NCI-H460 (cell line): Measurements from ENCODE around the gene SNX22. TPM values are rescaled to one million over a fixed set of nuclear protein-coding genes. Genes with fewer than 3 reads are reported as not detected.

ENCODE experiments used
- DNase-seq: peaks from one replicate; pipeline ENCODE4 v3.0.0-alpha.2; 2016; ENCODE audit warnings: low read depth; ENCODE audit errors: extremely low read depth
- small RNA-seq, 2 experiments: library from RNA; depleted of rRNA; stranded (forward); fragments of <200 nt; gene quantifications; one replicate each; pipeline ENCODE3, GENCODE V24; 2014
- total RNA-seq: library from RNA; depleted of rRNA; stranded (reverse); fragments of >200 nt; shearing (Covaris generic); gene quantifications from 2 replicates; pipeline ENCODE4 v1.2.3, GENCODE V29; 2014; rRNA removed

SNX22 gene
- total RNA-seq, 1 experiment from 2014 or later, result 0.42 TPM

DNA sequence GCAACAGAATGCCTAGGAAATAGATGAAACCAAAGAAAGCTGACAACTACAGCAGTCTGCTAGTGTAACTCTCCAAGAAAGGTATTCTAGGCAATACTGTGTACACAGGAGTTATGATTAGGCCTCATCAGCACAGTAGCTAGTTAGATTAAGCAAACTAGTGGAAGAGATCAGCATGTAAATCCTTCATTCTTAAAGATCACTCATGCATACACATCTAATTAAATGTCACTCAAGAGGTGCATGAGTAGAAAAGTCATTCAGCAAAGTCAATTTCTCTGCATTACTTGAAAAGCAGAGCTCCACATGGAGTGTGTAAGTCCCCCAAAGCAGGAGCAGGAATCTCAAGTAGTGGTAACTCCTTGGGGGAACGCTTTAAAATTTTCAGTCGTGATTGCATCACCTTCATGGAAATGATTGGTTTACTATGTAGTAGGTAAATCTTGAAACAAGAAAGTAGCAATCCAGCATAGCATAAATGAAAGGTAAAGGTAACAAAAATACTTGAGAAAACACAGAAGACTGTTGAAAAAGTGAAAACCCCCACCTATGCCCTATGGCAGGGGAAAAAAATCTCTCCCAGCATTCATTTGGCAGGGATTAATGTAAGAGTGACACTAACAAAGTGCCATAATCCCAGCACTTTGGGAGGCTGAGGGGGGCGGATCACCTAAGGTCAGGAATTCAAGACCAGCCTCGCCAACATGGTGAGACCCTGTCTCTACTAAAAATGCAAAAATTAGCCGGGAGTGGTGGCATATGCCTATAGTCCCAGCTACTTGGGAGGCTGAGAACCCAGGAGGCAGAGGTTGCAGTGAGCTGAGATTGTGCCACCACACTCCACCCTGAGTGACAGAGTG, 40.7 kb downstream of the SNX22 start:
- no peak for DNase-seq

DNA sequence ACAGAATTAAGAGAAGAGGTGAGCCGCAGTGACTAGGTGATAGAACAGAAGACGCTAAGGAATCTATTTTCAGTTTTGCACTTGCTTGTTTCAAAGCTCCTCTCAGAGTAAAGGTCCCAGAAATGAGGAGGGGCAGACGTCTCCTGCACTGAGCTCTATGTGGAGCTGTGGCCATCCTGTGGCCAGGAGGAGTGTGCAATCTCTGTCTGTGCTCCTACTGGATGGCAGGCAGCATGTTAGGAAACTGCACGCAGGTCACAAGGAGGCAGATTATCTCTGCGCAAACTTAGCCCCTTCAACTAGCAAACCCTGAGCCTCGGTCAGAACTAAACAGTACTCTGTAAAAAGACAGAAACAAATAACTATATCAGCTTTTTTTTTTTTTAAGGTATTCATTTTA, 42.4 kb downstream of the SNX22 start:
- DNase-seq, result no peak

DNA sequence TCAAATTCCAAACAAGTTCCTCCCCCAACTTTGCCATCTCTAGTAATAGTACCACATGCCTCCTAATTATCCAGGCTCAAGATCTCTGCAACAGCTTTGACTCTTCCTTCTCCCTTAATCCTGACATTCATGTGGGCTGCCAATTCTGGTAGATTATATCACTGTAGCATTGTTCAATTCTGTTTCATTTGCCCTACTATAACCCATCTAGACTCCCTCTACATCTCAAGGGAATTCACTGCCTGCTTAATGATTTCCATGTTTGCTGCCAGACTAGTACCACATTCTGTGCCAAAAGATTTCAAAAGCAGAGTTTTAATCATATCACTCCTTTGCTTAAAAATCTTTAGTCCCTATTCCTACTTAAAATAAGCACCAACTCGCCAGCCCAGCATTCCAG, 45.9 kb downstream of the SNX22 start:
- DNase-seq, result no peak

DNA sequence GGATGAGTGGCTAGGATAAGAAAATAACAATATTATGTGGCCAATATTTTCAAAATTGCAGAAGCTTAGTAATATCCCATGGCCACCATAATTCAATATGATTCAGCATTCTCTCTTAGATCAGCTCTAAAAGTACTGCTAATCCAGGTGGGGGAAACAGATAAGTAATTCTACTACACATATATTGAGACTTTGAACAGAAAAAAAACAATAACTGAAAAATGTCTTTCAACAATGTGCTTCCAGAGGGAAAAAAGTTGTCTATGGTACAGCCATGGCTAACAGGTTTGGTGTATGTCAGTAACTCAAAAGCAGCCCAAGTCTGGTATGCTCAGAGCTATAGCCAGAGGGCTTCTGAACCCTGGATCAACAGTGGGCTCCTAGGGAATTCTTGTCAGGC, 53.7 kb downstream of the SNX22 start:
- DNase-seq, result no peak

Small RNA genes within 50 kb of the gene (small RNA-seq; reads per million reads assigned to genes)
- 0 reads per million in 2 experiments for gene RF00019

Other genes starting within 250 kb of the SNX22 start
- gene DAPK2, start 105.2 kb upstream of the SNX22 start, total RNA-seq, result 0.47 and 0.49 TPM in 2 replicates
- 126 and 150 TPM in 2 replicates for gene CIAO2A, start 57.9 kb upstream of the SNX22 start, total RNA-seq
- gene SNX1, start 55.7 kb upstream of the SNX22 start, total RNA-seq, result 17.7 and 22.4 TPM in 2 replicates
- gene PPIB, start 11.3 kb downstream of the SNX22 start, total RNA-seq, result 484 and 544 TPM in 2 replicates
- 17.5 and 20.7 TPM in 2 replicates for gene CSNK1G1, start 204.4 kb downstream of the SNX22 start, total RNA-seq
- gene PCLAF, start 229.7 kb downstream of the SNX22 start, total RNA-seq, result 69.7 and 105 TPM in 2 replicates
- 6.3 and 8.6 TPM in 2 replicates for gene TRIP4, start 236.1 kb downstream of the SNX22 start, total RNA-seq